Glomerular endothelial cell (primary cell): ENCODE data around the gene IL16. TPM values are rescaled to one million over a fixed set of nuclear protein-coding genes. Genes with fewer than 3 reads are reported as not detected.

Experiments used
- DNase-seq: peaks from one replicate; pipeline ENCODE4 v3.0.0-alpha.2; 2011; ENCODE audit warnings: low read depth, low spot score; ENCODE audit errors: extremely low read depth
- total RNA-seq: library from RNA; depleted of rRNA; stranded (reverse); fragments of >200 nt; gene quantifications from 2 replicates; pipeline ENCODE4 v1.2.3, GENCODE V29; 2015

IL16 gene
- total RNA-seq, 1 donor from 2014 or later: 3.3 TPM

GRCh38 chr15:81361891-81362290 is 165.2 kb downstream of the IL16 start:
- DNase-seq: no peak

DNA sequence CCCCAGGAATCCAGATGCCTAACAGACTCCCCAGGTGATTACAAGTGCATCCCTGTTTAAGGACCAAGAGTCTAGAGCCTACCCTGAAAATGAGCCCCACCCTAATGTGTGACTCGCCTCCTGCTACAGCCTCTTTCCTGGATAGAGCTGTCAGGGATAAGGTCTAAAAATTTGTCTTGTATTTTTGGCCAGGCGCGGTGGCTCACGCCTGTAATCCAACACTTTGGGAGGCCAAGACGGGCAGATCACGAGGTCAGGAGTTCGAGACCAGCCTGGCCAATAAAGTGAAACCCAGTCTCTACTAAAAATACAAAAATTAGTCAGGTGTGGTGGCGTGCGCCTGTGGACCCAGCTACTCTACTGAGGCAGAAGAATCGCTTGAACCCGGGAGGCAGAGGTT is 166.1 kb downstream of the IL16 start:
- no peak for DNase-seq

DNA sequence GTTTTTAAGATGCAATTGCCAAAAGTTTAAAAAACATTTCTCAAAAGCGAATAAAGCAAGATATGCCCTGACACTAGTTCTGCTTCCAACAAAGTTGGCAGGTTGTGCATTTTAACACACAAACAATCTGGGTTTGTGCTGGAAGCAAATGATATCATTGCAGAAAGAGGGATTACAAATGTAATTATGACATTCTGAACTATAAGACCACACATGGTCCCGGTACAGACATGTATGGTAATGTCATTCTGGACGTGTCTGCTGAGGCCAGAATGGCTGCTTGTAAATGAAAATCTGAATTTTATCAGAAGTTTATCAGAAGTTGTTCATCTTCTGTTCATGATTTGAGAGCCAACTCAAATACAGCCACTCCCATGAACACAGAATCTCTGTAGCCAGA is 166.6 kb downstream of the IL16 start:
- DNase-seq: no peak

Other genes with a start within 250 kb of the IL16 start
- 20.7 and 21.0 TPM in 2 replicates for gene MESD, start 207.1 kb upstream of the IL16 start, total RNA-seq
- 46.5 and 60.2 TPM in 2 replicates for gene TLNRD1, start 196.0 kb upstream of the IL16 start, total RNA-seq
- gene CFAP161, start 62.6 kb upstream of the IL16 start, total RNA-seq: 1.0 and 1.4 TPM in 2 replicates
- 1.4 TPM in 2 replicates for gene STARD5, start 127.3 kb downstream of the IL16 start, total RNA-seq
- gene TMC3, start 177.3 kb downstream of the IL16 start, total RNA-seq: not detected in 2 replicates